ENCODE data around the gene ASB4.

DNA sequence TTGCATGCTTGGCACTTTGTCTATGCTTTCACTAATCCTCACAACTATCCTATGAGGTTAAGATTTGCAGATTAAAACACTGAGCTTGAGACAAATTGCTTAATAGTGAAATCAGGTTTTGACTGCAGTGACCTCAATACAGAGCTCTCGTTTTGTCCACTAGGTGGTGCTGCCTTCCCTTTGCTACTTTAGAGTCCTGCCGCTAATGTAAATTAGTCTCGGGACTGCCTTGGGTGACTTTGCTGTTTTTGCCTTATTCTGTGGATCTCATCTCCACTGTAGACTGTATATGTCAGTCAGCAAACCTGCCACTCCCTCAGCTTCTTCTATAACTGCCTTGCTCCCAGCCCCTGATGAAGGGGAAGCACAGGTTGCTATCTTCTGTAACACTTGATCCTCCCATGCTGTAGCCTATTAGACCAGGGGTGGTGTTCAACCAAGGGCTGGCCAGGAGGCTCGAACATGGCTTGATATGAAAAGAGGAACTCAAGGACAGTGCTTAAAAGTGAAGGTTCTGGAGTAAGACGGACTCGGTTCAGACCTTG, 26.0 kb downstream of the ASB4 start:
- TF ChIP-seq, protein P1, sequence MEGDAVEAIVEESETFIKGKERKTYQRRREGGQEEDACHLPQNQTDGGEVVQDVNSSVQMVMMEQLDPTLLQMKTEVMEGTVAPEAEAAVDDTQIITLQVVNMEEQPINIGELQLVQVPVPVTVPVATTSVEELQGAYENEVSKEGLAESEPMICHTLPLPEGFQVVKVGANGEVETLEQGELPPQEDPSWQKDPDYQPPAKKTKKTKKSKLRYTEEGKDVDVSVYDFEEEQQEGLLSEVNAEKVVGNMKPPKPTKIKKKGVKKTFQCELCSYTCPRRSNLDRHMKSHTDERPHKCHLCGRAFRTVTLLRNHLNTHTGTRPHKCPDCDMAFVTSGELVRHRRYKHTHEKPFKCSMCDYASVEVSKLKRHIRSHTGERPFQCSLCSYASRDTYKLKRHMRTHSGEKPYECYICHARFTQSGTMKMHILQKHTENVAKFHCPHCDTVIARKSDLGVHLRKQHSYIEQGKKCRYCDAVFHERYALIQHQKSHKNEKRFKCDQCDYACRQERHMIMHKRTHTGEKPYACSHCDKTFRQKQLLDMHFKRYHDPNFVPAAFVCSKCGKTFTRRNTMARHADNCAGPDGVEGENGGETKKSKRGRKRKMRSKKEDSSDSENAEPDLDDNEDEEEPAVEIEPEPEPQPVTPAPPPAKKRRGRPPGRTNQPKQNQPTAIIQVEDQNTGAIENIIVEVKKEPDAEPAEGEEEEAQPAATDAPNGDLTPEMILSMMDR (IDR thresholded peaks at IDR 0.05): peak; percentile 85 to 95 (median 92)
- TF ChIP-seq POLR2A (IDR thresholded peaks at IDR 0.05): no peak

Data from heart left ventricle (tissue), 13 donors.